Endothelial cell of umbilical vein (primary cell): ENCODE data around the gene SLC12A4. TPM values are rescaled to one million over a fixed set of nuclear protein-coding genes. Genes with fewer than 3 reads are reported as not detected.

Source experiments
- BruUV-seq: library from RNA; stranded (reverse); fragments of 400-500 nt; replicated peaks from 2 replicates; lab custom pipeline; 2021; lab: Mats Ljungman, UMichigan
- CTCF ChIA-PET: fragments of 300-600, 350-600 bp; sonication (Branson Sonifier 250); formaldehyde crosslinking; loops from one replicate; lab custom pipeline; 2021; ENCODE audit warnings: antibody characterized with exemption, inconsistent platforms; lab: Charles Lee
- POLR2A ChIA-PET: fragments of 300-600, 350-600 bp; sonication (Branson Sonifier 250); formaldehyde crosslinking; loops from one replicate; lab custom pipeline; 2021; ENCODE audit warnings: antibody characterized with exemption, inconsistent platforms; lab: Charles Lee
- DNase-seq: peaks from one replicate; pipeline ENCODE4 v3.0.0-alpha.2; 2011; ENCODE audit warnings: low read depth, low spot score
- FAIRE-seq: peaks from 2 replicates; lab custom pipeline; 2011; peaks lifted over from hg19 to GRCh38; lab: Jason Lieb, UNC
- H2AFZ ChIP-seq: 2 replicates; pipeline ENCODE4 v1.6.0; 2012; ENCODE audit warnings: low read depth, low read length, control low read depth, inconsistent platforms
- H3K27ac ChIP-seq: 2 replicates; pipeline ENCODE4 v1.5.1; 2011; ENCODE audit warnings: low read depth, mild to moderate bottlenecking, control low read depth, low read length, moderate library complexity; ENCODE audit not compliant: insufficient read depth
- H3K27me3 ChIP-seq, 2 experiments: 2 replicates each; pipeline versions ENCODE4 v1.6.0 to v1.6.1; 2011; ENCODE audit warnings: low read length in 2 of 2, mixed read lengths in 1 of 2; ENCODE audit not compliant: control insufficient read depth in 2 of 2, insufficient read depth in 2 of 2
- H3K36me3 ChIP-seq, 2 experiments: 2 replicates in 1 of 2; 3 replicates in 1 of 2; pipeline ENCODE4 v1.5.1; 2011; ENCODE audit warnings: low read length in 2 of 2, mild to moderate bottlenecking in 1 of 2, moderate library complexity in 1 of 2; ENCODE audit not compliant: control insufficient read depth in 2 of 2, insufficient read depth in 2 of 2; ENCODE audit errors: extremely low read depth in 1 of 2
- H3K4me1 ChIP-seq: 3 replicates; pipeline ENCODE4 v1.5.1; 2011; ENCODE audit warnings: mild to moderate bottlenecking, low read length; ENCODE audit not compliant: control insufficient read depth, insufficient read depth; ENCODE audit errors: extremely low read depth
- H3K4me2 ChIP-seq: 2 replicates; pipeline ENCODE4 v1.6.1; 2011; ENCODE audit warnings: low read length, control low read depth, mixed read lengths; ENCODE audit not compliant: insufficient read depth
- H3K4me3 ChIP-seq, 3 experiments: fragments of 200-600 bp in 1 of 3; sonication (generic), shearing (Covaris generic) in 1 of 3; replicated peaks in 1 of 3; 2 replicates each; pipeline ENCODE4 v1.5.1; 2011 to 2016; ENCODE audit warnings: control low read depth in 3 of 3, low read length in 3 of 3, mild to moderate bottlenecking in 2 of 3, inconsistent platforms in 1 of 3, low read depth in 1 of 3, moderate library complexity in 1 of 3; ENCODE audit not compliant: insufficient read depth in 1 of 3
- H3K79me2 ChIP-seq: 2 replicates; pipeline ENCODE4 v1.6.0; 2012; ENCODE audit warnings: low read length, inconsistent platforms; ENCODE audit not compliant: control insufficient read depth, insufficient read depth
- H3K9ac ChIP-seq: replicated peaks from 2 replicates; pipeline ENCODE3; 2011; ENCODE audit warnings: low read length, control low read depth; ENCODE audit not compliant: insufficient read depth; ENCODE audit errors: extremely low read depth
- H3K9me1 ChIP-seq: replicated peaks from 3 replicates; pipeline ENCODE4 v1.6.0; 2011; ENCODE audit warnings: mild to moderate bottlenecking, low read length; ENCODE audit not compliant: control insufficient read depth, insufficient read depth; ENCODE audit errors: extremely low read depth
- H3K9me3 ChIP-seq: replicated peaks from 2 replicates; pipeline ENCODE4 v1.5.1; 2012; ENCODE audit warnings: low read length, inconsistent platforms; ENCODE audit not compliant: control insufficient read depth, insufficient read depth
- H4K20me1 ChIP-seq: replicated peaks from 2 replicates; pipeline ENCODE3; 2011; ENCODE audit warnings: mild to moderate bottlenecking, low read length; ENCODE audit not compliant: control insufficient read depth, insufficient read depth; ENCODE audit errors: extremely low read depth
- EZH2 ChIP-seq: IDR thresholded peaks from 2 replicates; pipeline ENCODE4 v1.6.1; 2012; ENCODE audit warnings: borderline replicate concordance, low read depth, mild to moderate bottlenecking, moderate library complexity, low read length, inconsistent platforms; ENCODE audit not compliant: severe bottlenecking
- FOS ChIP-seq: IDR thresholded peaks from 2 replicates; pipeline ENCODE4 v1.6.1; 2011; ENCODE audit warnings: mild to moderate bottlenecking, low read length, moderate library complexity, borderline replicate concordance; ENCODE audit not compliant: insufficient read depth
- GATA2 ChIP-seq: IDR thresholded peaks from 2 replicates; pipeline ENCODE4 v1.7.0; 2011; ENCODE audit warnings: low read depth, mild to moderate bottlenecking, moderate library complexity, mixed read lengths, low read length; ENCODE audit not compliant: insufficient read length, insufficient read depth
- JUN ChIP-seq: IDR thresholded peaks from 2 replicates; pipeline ENCODE4 v1.6.1; 2011; ENCODE audit warnings: borderline replicate concordance, low read depth; ENCODE audit not compliant: insufficient read length, insufficient read depth
- MYC ChIP-seq: IDR thresholded peaks from one replicate; pipeline ENCODE4 v1.6.1; 2011; ENCODE audit warnings: mild to moderate bottlenecking, low read depth, low read length
- POLR2A ChIP-seq: IDR thresholded peaks from 2 replicates; pipeline ENCODE4 v1.6.1; 2012; ENCODE audit warnings: low read depth, mild to moderate bottlenecking, control low read depth, low read length
- POLR2AphosphoS5 ChIP-seq: IDR thresholded peaks from 2 replicates; pipeline ENCODE4 v1.6.1; 2012; ENCODE audit warnings: low read depth, mild to moderate bottlenecking, control low read depth, low read length, moderate library complexity; ENCODE audit not compliant: insufficient read depth
- dilution Hi-C: fragments of 300-500 bp; cut with MboI; formaldehyde crosslinking; loops from one replicate; pipeline ENCODE4 v1.15.0; 2019; ENCODE audit warnings: low sequenced_read_pairs; ENCODE audit not compliant: extremely low pct_ligation_motif_present
- intact Hi-C: fragments of 100-400 bp; cut with micrococcal nuclease; formaldehyde crosslinking; loops from one replicate; pipeline ENCODE4 v1.10.0; 2022
- polyA plus RNA-seq, 4 experiments: library from polyadenylated mRNA; depleted of rRNA in 3 of 4; stranded (reverse) in 3 of 4; unstranded in 1 of 4; fragments of >200 nt; gene quantifications; 2 replicates each; pipeline versions ENCODE4 v1.2.1 to v1.2.3, GENCODE V29; 2011 to 2012; ENCODE audit warnings: missing spikeins in 1 of 4
- total RNA-seq: library from RNA; stranded (reverse); gene quantifications from 2 replicates; pipeline ENCODE4 v1.2.3, GENCODE V29; 2021
- TF ChIP-seq, protein P1 (sequence below), 2 donors: IDR thresholded peaks; 1 replicate in 1 of 2; 2 replicates in 1 of 2; pipeline ENCODE4 v1.5.1; 2011; ENCODE audit warnings: low read length in 2 of 2, mild to moderate bottlenecking in 2 of 2, moderate library complexity in 2 of 2, control low read depth in 1 of 2, inconsistent platforms in 1 of 2, low read depth in 1 of 2; ENCODE audit not compliant: insufficient read depth in 1 of 2; ENCODE audit errors: extremely low read depth in 1 of 2
- TF ChIP-seq, protein P2 (sequence below): IDR thresholded peaks from 2 replicates; pipeline ENCODE4 v1.6.1; 2011; ENCODE audit not compliant: insufficient read depth, insufficient read length

Gene SLC12A4
- total and polyA plus RNA-seq, 2 donors (not counting 3 experiments of a cell fraction or from before 2014, with no cell fraction given), result 110 to 114 TPM

- BruUV-seq, result no TSS peak
- TF ChIP-seq EZH2, result no peak
- TF ChIP-seq, protein P1, sequence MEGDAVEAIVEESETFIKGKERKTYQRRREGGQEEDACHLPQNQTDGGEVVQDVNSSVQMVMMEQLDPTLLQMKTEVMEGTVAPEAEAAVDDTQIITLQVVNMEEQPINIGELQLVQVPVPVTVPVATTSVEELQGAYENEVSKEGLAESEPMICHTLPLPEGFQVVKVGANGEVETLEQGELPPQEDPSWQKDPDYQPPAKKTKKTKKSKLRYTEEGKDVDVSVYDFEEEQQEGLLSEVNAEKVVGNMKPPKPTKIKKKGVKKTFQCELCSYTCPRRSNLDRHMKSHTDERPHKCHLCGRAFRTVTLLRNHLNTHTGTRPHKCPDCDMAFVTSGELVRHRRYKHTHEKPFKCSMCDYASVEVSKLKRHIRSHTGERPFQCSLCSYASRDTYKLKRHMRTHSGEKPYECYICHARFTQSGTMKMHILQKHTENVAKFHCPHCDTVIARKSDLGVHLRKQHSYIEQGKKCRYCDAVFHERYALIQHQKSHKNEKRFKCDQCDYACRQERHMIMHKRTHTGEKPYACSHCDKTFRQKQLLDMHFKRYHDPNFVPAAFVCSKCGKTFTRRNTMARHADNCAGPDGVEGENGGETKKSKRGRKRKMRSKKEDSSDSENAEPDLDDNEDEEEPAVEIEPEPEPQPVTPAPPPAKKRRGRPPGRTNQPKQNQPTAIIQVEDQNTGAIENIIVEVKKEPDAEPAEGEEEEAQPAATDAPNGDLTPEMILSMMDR (IDR thresholded peaks at IDR 0.05; ENCODE audit: extremely low read depth in 1 of 2, insufficient read depth in 1 of 2, low read depth in 1 of 2, low read length in 2 of 2), result peak; percentile 66 to 82
- no peaks in the 10 kb centered on the region for H3K9me1 ChIP-seq
- intact Hi-C loops (no loop called here), dilution Hi-C loops (no loop called here)
- ChIA-PET POLR2A (no interaction called here), CTCF (interaction anchor here (0.6 to 3.1 kb wide), 11 partner anchors 10 to 391 kb away, joined by 3 to 27 read pairs (median 4); partner anchors contain the start of gene ACD)
- H4K20me1 ChIP-seq, result no peaks in the 10 kb centered on the region
- no peaks in the 10 kb centered on the region for H3K79me2 ChIP-seq
- no peak overlapping the region for H3K4me2 ChIP-seq
- FAIRE-seq (peak; percentile 4), DNase-seq (peak; percentile 35)
- H3K9ac ChIP-seq, result no peak overlapping the region
- no peak overlapping the region for H3K27ac ChIP-seq
- H3K9me3 ChIP-seq, result no peaks in the 10 kb centered on the region
- peaks cover 1% of the 10 kb centered on the region for H3K4me1 ChIP-seq
- H2AFZ ChIP-seq, result no peak overlapping the region
- H3K4me3 ChIP-seq, result no peak overlapping the region
- no peaks in the 10 kb centered on the region for H3K27me3 ChIP-seq
- H3K36me3 ChIP-seq, result peaks cover 20 to 56% of the 10 kb centered on the region in 2 experiments
Observed at GRCh38 chr16:67942200-67942509, 26.3 kb downstream of the SLC12A4 start.

DNA sequence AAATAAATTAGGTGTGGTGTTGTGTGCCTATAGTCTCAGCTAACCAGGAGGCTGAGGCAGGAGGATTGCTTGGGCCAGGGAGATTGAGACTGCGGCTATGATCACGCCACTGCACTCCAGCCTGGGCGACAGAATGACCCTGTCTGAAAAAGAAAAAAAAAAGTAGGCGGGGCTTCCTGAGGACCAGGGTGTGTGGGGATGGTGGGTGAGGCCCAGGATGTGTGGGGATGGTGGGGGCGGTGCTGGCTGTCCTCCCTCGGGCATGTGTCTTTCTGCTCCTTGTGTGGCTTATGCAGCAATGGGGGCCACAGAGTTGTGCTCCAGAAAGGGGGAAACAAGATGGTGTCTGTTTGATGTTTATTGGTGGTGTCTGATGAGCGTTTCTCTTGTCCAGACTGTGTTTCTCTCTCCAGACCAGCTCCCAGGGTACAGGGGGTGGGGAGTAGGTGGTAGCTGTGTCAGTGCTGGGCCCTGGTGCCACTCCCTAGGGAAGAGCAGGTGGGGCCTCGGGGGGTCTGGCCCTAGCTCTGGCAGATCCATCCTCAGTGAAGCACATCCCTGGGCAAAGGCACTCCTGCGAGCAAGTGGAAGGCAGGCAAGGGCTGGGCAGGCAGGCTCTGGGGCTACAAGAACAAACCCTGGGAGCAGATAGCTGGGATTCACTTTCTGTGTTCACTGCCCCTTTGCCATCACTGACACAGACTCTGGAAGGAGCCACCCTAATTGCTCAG lies 26.8 kb downstream of the SLC12A4 start:
- no peak for FAIRE-seq
- dilution Hi-C loops, result no loop called here
- H3K27ac ChIP-seq, result no peak overlapping the region
- POLR2A ChIA-PET, result no interaction called here
- H3K9ac ChIP-seq, result no peak overlapping the region
- no peak overlapping the region for H2AFZ ChIP-seq
- H3K9me1 ChIP-seq, result no peaks in the 10 kb centered on the region
- no peak for TF ChIP-seq MYC
- TF ChIP-seq, protein P1 (IDR thresholded peaks at IDR 0.05; ENCODE audit: extremely low read depth in 1 of 2, insufficient read depth in 1 of 2, low read depth in 1 of 2, low read length in 2 of 2), result no peak
- TF ChIP-seq, protein P2, sequence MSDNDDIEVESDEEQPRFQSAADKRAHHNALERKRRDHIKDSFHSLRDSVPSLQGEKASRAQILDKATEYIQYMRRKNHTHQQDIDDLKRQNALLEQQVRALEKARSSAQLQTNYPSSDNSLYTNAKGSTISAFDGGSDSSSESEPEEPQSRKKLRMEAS, result no peak
- no peak for TF ChIP-seq POLR2AphosphoS5
- no peak for TF ChIP-seq GATA2
- TF ChIP-seq EZH2, result no peak
- TF ChIP-seq JUN, result no peak
- TF ChIP-seq POLR2A, result no peak
- TF ChIP-seq FOS, result no peak
- H4K20me1 ChIP-seq, result no peaks in the 10 kb centered on the region
- no peak overlapping the region for H3K4me2 ChIP-seq
- H3K79me2 ChIP-seq, result no peaks in the 10 kb centered on the region
- H3K4me1 ChIP-seq, result peaks cover 6% of the 10 kb centered on the region
- no peaks in the 10 kb centered on the region for H3K9me3 ChIP-seq
- no peak overlapping the region for H3K4me3 ChIP-seq
- peaks cover 19 to 50% of the 10 kb centered on the region in 2 experiments for H3K36me3 ChIP-seq
- BruUV-seq, result no TSS peak
- no peaks in the 10 kb centered on the region for H3K27me3 ChIP-seq
- intact Hi-C loops, result no loop called here
- CTCF ChIA-PET, result interaction anchor here (0.6 to 3.1 kb wide), 12 partner anchors 9 to 391 kb away, joined by 3 to 27 read pairs (median 4); partner anchors contain the start of gene ACD
- DNase-seq, result no peak
